ENCODE results near the gene HELZ2.

- TF ChIP-seq NFE2L2 (IDR thresholded peaks at IDR 0.05; ENCODE audit: low read depth, low read length) (no peak), RAD21 (IDR thresholded peaks at IDR 0.05; ENCODE audit: low read length) (no peak), FOS (IDR thresholded peaks at IDR 0.05; ENCODE audit: low read depth, low read length) (no peak), CEBPB (IDR thresholded peaks at IDR 0.05; ENCODE audit: low read depth, low read length) (no peak), CTCF (conservative IDR thresholded peaks at IDR 0.05; ENCODE audit: low read depth, low read length) (no peak), POLR2A (IDR thresholded peaks at IDR 0.05; ENCODE audit: low read depth, low read length) (no peak), MXI1 (IDR thresholded peaks at IDR 0.05; ENCODE audit: borderline replicate concordance, low read depth, low read length) (no peak)
- TF ChIP-seq, protein P1, sequence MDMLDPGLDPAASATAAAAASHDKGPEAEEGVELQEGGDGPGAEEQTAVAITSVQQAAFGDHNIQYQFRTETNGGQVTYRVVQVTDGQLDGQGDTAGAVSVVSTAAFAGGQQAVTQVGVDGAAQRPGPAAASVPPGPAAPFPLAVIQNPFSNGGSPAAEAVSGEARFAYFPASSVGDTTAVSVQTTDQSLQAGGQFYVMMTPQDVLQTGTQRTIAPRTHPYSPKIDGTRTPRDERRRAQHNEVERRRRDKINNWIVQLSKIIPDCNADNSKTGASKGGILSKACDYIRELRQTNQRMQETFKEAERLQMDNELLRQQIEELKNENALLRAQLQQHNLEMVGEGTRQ (IDR thresholded peaks at IDR 0.05; ENCODE audit: low read depth, low read length), result no peak
Measured at GRCh38 chr20:63577317-63577894, 3.4 kb upstream of the HELZ2 start.
